GM23248 (cell line): ENCODE results near the gene RPS28. TPM values are rescaled to one million over a fixed set of nuclear protein-coding genes. Genes with fewer than 3 reads are reported as not detected.
"Not testable (repeated sequence)": the region's sequence is repeated elsewhere in the genome, so short reads cannot be mapped to it uniquely, and the experiment has no call there.

Experiments
- DNase-seq: peaks from one replicate; pipeline ENCODE4 v3.0.0-alpha.2; 2015
- H2AFZ ChIP-seq: fragments of 200-600 bp; sonication (generic); 2 replicates; pipeline ENCODE4 v1.6.1; 2016; ENCODE audit warnings: antibody characterized with exemption
- H3F3A ChIP-seq: fragments of 200-600 bp; sonication (generic); 2 replicates; pipeline ENCODE4 v1.6.1; 2016; ENCODE audit warnings: mild to moderate bottlenecking, antibody characterized with exemption, mixed run types; ENCODE audit not compliant: insufficient read depth
- H3K27ac ChIP-seq: fragments of 200-600 bp; sonication (generic); 2 replicates; pipeline ENCODE4 v1.5.1; 2016; ENCODE audit warnings: mild to moderate bottlenecking
- H3K27me3 ChIP-seq: fragments of 200-600 bp; sonication (generic); replicated peaks from 2 replicates; pipeline ENCODE4 v1.6.1; 2016; ENCODE audit warnings: mild to moderate bottlenecking; ENCODE audit not compliant: insufficient read depth
- H3K36me3 ChIP-seq: fragments of 200-600 bp; sonication (generic); 2 replicates; pipeline ENCODE4 v1.6.1; 2016; ENCODE audit warnings: low read depth, mild to moderate bottlenecking
- H3K4me1 ChIP-seq: fragments of 200-600 bp; sonication (generic); 2 replicates; pipeline ENCODE4 v1.6.1; 2016; ENCODE audit warnings: mild to moderate bottlenecking; ENCODE audit not compliant: insufficient read depth
- H3K4me2 ChIP-seq: fragments of 200-600 bp; sonication (generic); one replicate; pipeline ENCODE4 v1.6.1; 2016; ENCODE audit warnings: mild to moderate bottlenecking; ENCODE audit not compliant: unreplicated experiment
- H3K4me3 ChIP-seq: fragments of 200-600 bp; sonication (generic); 2 replicates; pipeline ENCODE4 v1.5.1; 2016; ENCODE audit warnings: mild to moderate bottlenecking
- H3K79me2 ChIP-seq: fragments of 200-600 bp; sonication (generic); 2 replicates; pipeline ENCODE4 v1.6.1; 2016; ENCODE audit warnings: mild to moderate bottlenecking; ENCODE audit not compliant: insufficient read depth
- H3K9ac ChIP-seq: fragments of 200-600 bp; sonication (generic); 2 replicates; pipeline ENCODE4 v1.6.1; 2016; ENCODE audit warnings: mild to moderate bottlenecking
- H3K9me2 ChIP-seq: fragments of 200-600 bp; sonication (generic); 2 replicates; pipeline ENCODE4 v1.6.1; 2016; ENCODE audit warnings: mixed run types, mild to moderate bottlenecking, moderate library complexity; ENCODE audit not compliant: insufficient read depth
- H3K9me3 ChIP-seq: fragments of 200-600 bp; sonication (generic); one replicate; pipeline ENCODE4 v1.6.1; 2017; ENCODE audit warnings: low read depth
- H4K20me1 ChIP-seq: fragments of 200-600 bp; sonication (generic); 2 replicates; pipeline ENCODE4 v1.6.0; 2016; ENCODE audit not compliant: insufficient read depth
- EZH2 ChIP-seq: fragments of 200-600 bp; sonication (generic); IDR thresholded peaks from 2 replicates; pipeline ENCODE4 v1.6.1; 2018; ENCODE audit warnings: antibody characterized with exemption, mild to moderate bottlenecking; ENCODE audit not compliant: insufficient read depth, poor library complexity, severe bottlenecking
- EZH2phosphoT487 ChIP-seq: fragments of 200-600 bp; sonication (generic); IDR thresholded peaks from 2 replicates; pipeline ENCODE4 v1.6.1; 2018; ENCODE audit warnings: antibody characterized with exemption, moderate library complexity, mild to moderate bottlenecking, low read depth; ENCODE audit not compliant: insufficient read depth
- WGBS, 2 experiments: methylation state at CpG; one replicate each; pipeline ENCODE4 v1.1.6; 2015 to 2017; ENCODE audit warnings: low lambda C conversion rate in 2 of 2, low coverage in 1 of 2; ENCODE audit errors: missing lambda C conversion rate in 2 of 2; 5-methylcytosine and 5-hydroxymethylcytosine counted together
- in situ Hi-C: fragments of 300-500 bp; cut with MboI; formaldehyde crosslinking; loops from 2 replicates; pipeline ENCODE4 v1.15.0; 2020
- polyA plus RNA-seq: library from polyadenylated mRNA; unstranded; fragments of >200 nt; fragmentation: Nextera tagmentation; extraction: Ambion mirVana; gene quantifications from 2 replicates; pipeline ENCODE4 v1.2.1, GENCODE V29; 2016
- total RNA-seq: library from RNA; depleted of rRNA; stranded (reverse); fragments of >200 nt; shearing (Covaris generic); gene quantifications from 2 replicates; pipeline ENCODE4 v1.2.3, GENCODE V29; 2014

Gene RPS28
- total and polyA plus RNA-seq, 2 experiments from 2014 or later, result 235 to 587 TPM

DNA sequence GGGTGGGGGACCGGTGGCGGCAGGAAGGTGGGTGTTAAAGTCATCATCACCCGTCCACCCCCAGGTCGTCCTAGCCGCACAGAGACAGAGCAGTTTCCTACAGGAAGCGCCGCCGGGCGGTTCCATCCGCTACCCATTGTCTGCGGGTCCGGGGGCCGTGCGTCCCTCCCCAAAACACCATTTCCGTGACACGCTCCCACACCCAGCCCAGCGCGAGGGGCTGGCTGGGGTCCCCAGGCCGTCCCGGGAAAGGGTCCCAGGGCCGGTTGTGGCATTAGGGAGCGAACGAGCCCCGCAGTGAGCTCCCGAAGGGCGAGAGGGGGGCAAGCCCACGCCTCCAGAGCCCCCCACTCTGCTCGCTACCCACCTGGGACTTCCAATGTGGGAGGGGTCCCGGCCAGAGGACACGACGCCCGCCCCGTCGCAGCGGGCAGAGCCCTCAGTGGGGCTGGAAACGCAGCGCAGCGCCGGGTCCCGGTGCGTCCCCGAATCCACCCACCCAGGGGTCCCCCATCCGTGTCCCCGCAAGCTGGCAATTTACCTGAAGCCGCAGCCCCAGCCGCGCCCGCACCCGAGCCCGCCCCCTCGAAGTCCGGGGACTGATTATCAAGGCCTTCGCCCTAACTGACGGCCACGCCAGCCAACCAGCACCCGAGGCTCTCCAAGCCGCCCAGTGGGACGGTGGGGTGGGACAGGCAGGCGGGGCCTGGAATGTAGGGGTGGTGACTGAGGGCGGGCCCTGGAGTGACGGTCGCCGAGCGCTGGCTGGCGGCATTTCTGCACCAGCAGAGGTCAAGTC lies 21.6 kb downstream of the RPS28 start, which contains the start of gene KANK3:
TSS of gene KANK3 (minus strand) at position 579 of the 799 bp plus-strand sequence. CDS start 5,434 bp downstream, outside the sequence.
- Histone ChIP-seq H3K9me3 (no peaks in the 10 kb centered on the region), H3K9me2 (no peaks in the 10 kb centered on the region), H3K27me3 (peaks cover 12% of the 10 kb centered on the region), H2AFZ (peak within 1 kb of the TSS; percentile 59; the same call in 1 of the 2 replicates), H4K20me1 (no peaks in the 10 kb centered on the region), H3K4me3 (peak within 1 kb of the TSS; percentile 44), H3K36me3 (no peaks in the 10 kb centered on the region), H3K4me1 (no peaks in the 10 kb centered on the region), H3K9ac (no peak within 1 kb of the TSS), H3F3A (no peaks in the 10 kb centered on the region), H3K79me2 (no peaks in the 10 kb centered on the region), H3K4me2 (no peak within 1 kb of the TSS), H3K27ac (no peak within 1 kb of the TSS)
- peak; percentile 91 for DNase-seq
- WGBS, 2 experiments, result 7 to 8% methylated on average over 42 to 60 of the region's 65 CpGs
- in situ Hi-C loops, result no loop called here
- TF ChIP-seq EZH2phosphoT487, result no peak
- no peak for TF ChIP-seq EZH2

DNA sequence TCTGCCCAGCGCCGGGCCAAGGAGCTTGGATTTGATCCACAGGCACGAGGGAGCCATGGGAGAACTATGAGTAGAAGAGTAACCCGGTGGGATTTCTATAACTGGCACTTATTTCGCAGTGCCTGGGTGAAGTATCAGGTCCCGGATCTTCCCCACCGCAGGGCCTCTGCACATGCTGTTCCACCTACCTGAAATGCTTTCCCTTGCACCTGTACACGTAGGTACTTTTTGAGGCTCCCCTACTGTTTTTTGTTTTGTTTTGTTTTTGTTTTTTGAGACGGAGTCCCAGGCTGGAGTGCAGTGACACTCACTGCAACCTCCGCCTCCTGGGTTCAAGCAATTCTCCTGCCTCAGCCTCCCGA lies 22.2 kb downstream of the RPS28 start:
- WGBS, 2 experiments, result 36 to 37% methylated on average over 11 of the region's 11 CpGs

DNA sequence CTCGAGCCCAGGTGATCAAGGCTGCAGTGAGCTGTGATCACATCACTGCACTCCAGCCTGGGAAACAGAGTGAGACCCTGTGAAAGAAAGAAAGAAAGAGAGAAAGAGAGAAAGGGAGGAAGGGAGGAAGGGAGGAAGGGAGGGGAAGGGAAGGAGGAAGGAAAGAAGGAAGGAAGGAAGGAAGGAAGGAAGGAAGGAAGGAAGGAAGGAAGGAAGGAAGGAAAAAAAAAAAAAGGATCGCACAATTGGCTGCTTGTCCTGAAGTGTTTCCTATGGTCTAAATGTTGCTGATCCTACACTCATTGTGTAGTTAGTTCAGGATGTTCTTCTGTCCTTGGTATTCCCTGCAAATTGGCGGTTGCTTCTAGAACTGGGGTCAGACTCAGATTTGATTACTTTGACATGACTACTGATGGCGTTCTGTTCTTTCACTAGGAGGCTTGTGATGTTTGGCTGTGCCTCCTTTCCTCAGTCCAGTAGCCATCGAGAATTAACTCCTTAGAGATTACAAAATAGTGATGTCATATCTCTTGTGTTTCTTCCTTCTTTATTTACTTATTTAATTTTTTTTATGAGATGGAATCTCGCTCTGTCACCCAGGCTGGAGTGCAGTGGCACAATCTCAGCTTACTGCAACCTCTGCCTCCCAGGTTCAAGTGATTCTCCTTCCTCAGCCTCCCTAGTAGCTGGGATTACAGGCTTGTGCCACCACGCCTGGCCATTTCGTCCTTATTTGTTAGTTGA lies 28.5 kb downstream of the RPS28 start:
- H3K9ac ChIP-seq, H3K27ac ChIP-seq, H3K9me2 ChIP-seq, H3K9me3 ChIP-seq, DNase-seq, H3K4me3 ChIP-seq, H3K79me2 ChIP-seq, H3K36me3 ChIP-seq, H3F3A ChIP-seq, H4K20me1 ChIP-seq, H3K27me3 ChIP-seq, H3K4me2 ChIP-seq, H2AFZ ChIP-seq, in situ Hi-C loops: not testable (repeated sequence)
- peaks cover 12% of the 10 kb centered on the region for H3K4me1 ChIP-seq
- 68 to 69% methylated on average over 7 to 8 of the region's 8 CpGs for WGBS, 2 experiments

More for the DNA sequence above, 22.2 kb downstream of the RPS28 start:
- H3K4me1 ChIP-seq, result no peaks in the 10 kb centered on the region
- no peak overlapping the region for H3K4me2 ChIP-seq
- no peak overlapping the region for H3K27ac ChIP-seq
- no peaks in the 10 kb centered on the region for H3K9me3 ChIP-seq
- TF ChIP-seq EZH2phosphoT487 (no peak), EZH2 (no peak)
- no peak for DNase-seq
- H3K9ac ChIP-seq, result no peak overlapping the region
- no peaks in the 10 kb centered on the region for H3K36me3 ChIP-seq
- peaks cover 12% of the 10 kb centered on the region for H3K27me3 ChIP-seq
- no peaks in the 10 kb centered on the region for H3F3A ChIP-seq
- no peaks in the 10 kb centered on the region for H4K20me1 ChIP-seq
- peak overlapping the region; percentile 44 for H3K4me3 ChIP-seq
- no peaks in the 10 kb centered on the region for H3K9me2 ChIP-seq
- no peaks in the 10 kb centered on the region for H3K79me2 ChIP-seq
- peak overlapping the region; percentile 59; the same call in 1 of the 2 replicates for H2AFZ ChIP-seq
- in situ Hi-C loops, result no loop called here

DNA sequence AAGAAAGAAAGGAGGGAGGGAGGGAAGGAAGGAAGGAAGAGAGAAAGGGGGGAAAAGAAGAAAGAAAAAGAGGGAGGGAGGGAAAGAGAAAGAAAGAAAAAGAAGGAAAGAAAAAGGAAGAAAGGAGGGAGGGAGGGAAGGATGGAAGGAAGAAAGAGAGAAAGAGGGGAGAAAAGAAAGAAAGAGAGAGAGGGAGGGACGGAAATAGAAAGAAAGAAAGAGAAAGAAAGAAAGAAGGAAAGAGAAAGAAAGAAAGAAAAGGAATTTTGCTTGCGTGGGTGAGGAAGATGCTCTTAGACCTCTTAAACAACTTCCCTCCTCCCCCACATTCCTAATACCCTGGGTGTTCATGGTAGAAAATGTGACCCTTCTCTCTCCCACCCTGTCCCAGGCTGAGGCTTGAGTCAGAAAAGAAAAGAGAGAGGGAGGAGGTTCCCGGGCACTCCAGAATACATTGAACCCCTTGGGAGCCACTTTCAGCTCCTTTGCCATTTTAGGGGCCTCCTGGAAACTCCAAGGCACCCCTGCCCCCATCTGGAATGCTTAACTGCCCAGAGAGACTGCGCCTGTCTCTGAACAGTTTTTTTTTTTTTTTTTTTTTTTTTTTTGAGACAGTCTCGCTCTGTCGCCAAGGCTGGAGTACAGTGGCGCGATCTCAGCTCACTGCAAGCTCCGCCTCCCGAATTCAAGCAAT lies 31.0 kb downstream of the RPS28 start:
- WGBS, 2 experiments, result 8 to 9% methylated on average over 9 to 10 of the region's 10 CpGs
- H3K27me3 ChIP-seq, result no peaks in the 10 kb centered on the region
- peak; percentile 51 for DNase-seq
- H2AFZ ChIP-seq, result peak overlapping the region; percentile 50
- H4K20me1 ChIP-seq, result no peaks in the 10 kb centered on the region
- H3K4me1 ChIP-seq, result peaks cover 23% of the 10 kb centered on the region
- H3F3A ChIP-seq, result peaks cover 21% of the 10 kb centered on the region
- H3K4me2 ChIP-seq, result peak overlapping the region; percentile 65
- no peaks in the 10 kb centered on the region for H3K9me2 ChIP-seq
- H3K36me3 ChIP-seq, result no peaks in the 10 kb centered on the region
- H3K9ac ChIP-seq, result peak overlapping the region; percentile 19
- no peak overlapping the region for H3K27ac ChIP-seq
- in situ Hi-C loops, result no loop called here
- peak overlapping the region; percentile 56 for H3K4me3 ChIP-seq
- no peaks in the 10 kb centered on the region for H3K79me2 ChIP-seq
- no peaks in the 10 kb centered on the region for H3K9me3 ChIP-seq
- TF ChIP-seq EZH2 (no peak), EZH2phosphoT487 (no peak)

DNA sequence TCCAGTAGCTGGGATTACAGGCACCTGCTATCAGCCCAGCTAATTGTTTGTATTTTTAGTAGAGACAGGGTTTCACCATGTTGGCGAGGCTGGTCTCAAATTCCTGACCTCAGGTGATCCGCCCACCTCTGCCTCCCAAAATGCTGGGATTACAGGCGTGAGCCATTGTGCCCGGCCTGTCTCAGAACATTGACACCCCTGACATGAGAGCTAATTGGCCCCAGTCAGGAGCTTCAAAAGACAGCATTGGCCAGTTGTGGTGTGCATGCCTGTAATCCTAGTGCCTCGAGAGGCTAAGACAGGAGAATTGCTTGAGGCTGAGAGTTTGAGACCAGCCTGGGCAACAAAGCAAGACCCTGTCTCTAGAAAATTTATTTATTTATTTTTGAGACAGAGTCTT lies 31.5 kb downstream of the RPS28 start:
- DNase-seq, H3K9me2 ChIP-seq, H3K27me3 ChIP-seq, H3K36me3 ChIP-seq, H3K9me3 ChIP-seq, H3K27ac ChIP-seq, H4K20me1 ChIP-seq, H3K79me2 ChIP-seq, in situ Hi-C loops, H3K9ac ChIP-seq: not testable (repeated sequence)
- peak overlapping the region; percentile 56; the same call in 1 of the 2 replicates for H3K4me3 ChIP-seq
- peak overlapping the region; percentile 65 for H3K4me2 ChIP-seq
- peaks cover 21% of the 10 kb centered on the region for H3F3A ChIP-seq
- peak overlapping the region; percentile 50; the same call in 1 of the 2 replicates for H2AFZ ChIP-seq
- 65 to 69% methylated on average over 5 of the region's 5 CpGs for WGBS, 2 experiments
- peaks cover 23% of the 10 kb centered on the region for H3K4me1 ChIP-seq
